H1 (cell line): ENCODE measurements around the gene CDH20. TPM values are rescaled to one million over a fixed set of nuclear protein-coding genes. Genes with fewer than 3 reads are reported as not detected.

Experiments used
- CTCF ChIA-PET: fragments of 300-600 bp; sonication (Branson Sonifier 250); formaldehyde crosslinking; loops from one replicate; lab custom pipeline; 2021; ENCODE audit not compliant: partially characterized antibody; lab: Charles Lee
- POLR2A ChIA-PET: fragments of 300-600 bp; sonication (Branson Sonifier 250); formaldehyde crosslinking; loops from one replicate; lab custom pipeline; 2021; ENCODE audit warnings: inconsistent platforms; ENCODE audit not compliant: partially characterized antibody; lab: Charles Lee
- DNase-seq, 2 experiments: peaks; one replicate each; pipeline versions ENCODE4 v3.0.0 to v3.0.0-alpha.2; 2010 to 2022; ENCODE audit warnings: low spot score in 2 of 2, low read depth in 1 of 2, mixed read lengths in 1 of 2
- FAIRE-seq: peaks from 2 replicates; lab custom pipeline; 2011; peaks lifted over from hg19 to GRCh38; lab: Jason Lieb, UNC
- H2AFZ ChIP-seq: 2 replicates; pipeline ENCODE4 v1.8.1; 2012; ENCODE audit warnings: low read length, inconsistent platforms
- H2AK5ac ChIP-seq: 2 replicates; pipeline ENCODE4 v1.6.1; 2013; ENCODE audit warnings: low read depth, low read length
- H2BK120ac ChIP-seq: replicated peaks from 2 replicates; pipeline ENCODE3; 2013; ENCODE audit warnings: low read depth, low read length, inconsistent platforms
- H2BK12ac ChIP-seq: 2 replicates; pipeline ENCODE4 v1.6.1; 2013; ENCODE audit warnings: low read depth, low read length
- H2BK15ac ChIP-seq: 2 replicates; pipeline ENCODE4 v1.6.1; 2013; ENCODE audit warnings: low read length
- H2BK20ac ChIP-seq: 2 replicates; pipeline ENCODE4 v1.6.1; 2013; ENCODE audit warnings: low read length
- H2BK5ac ChIP-seq: 2 replicates; pipeline ENCODE4 v1.6.1; 2013; ENCODE audit warnings: low read depth, low read length
- H3K14ac ChIP-seq: 2 replicates; pipeline ENCODE4 v1.6.1; 2013; ENCODE audit warnings: inconsistent platforms; ENCODE audit not compliant: insufficient read length
- H3K18ac ChIP-seq: 2 replicates; pipeline ENCODE4 v1.6.1; 2013; ENCODE audit warnings: low read length; ENCODE audit errors: extremely low read depth
- H3K23ac ChIP-seq: 2 replicates; pipeline ENCODE4 v1.6.1; 2013; ENCODE audit warnings: inconsistent platforms; ENCODE audit not compliant: insufficient read length
- H3K23me2 ChIP-seq: 2 replicates; pipeline ENCODE4 v1.6.1; 2013; ENCODE audit warnings: low read depth, low read length
- H3K27ac ChIP-seq: 2 replicates; pipeline ENCODE4 v1.6.1; 2011; ENCODE audit warnings: low read depth, low read length, inconsistent platforms
- H3K27me3 ChIP-seq, 4 experiments: replicated peaks in 1 of 4; 1 replicate in 1 of 4; 2 replicates in 3 of 4; pipeline versions ENCODE4 v1.6.1 to v1.8.1; 2011 to 2013; ENCODE audit warnings: low read length in 3 of 4, mild to moderate bottlenecking in 3 of 4, inconsistent platforms in 2 of 4, mixed read lengths in 2 of 4, moderate library complexity in 1 of 4; ENCODE audit not compliant: control insufficient read depth in 3 of 4, insufficient read depth in 3 of 4; ENCODE audit errors: extremely low read depth in 1 of 4
- H3K36me3 ChIP-seq, 4 experiments: 2 replicates each; pipeline versions ENCODE4 v1.6.1 to v1.8.1; 2011 to 2013; ENCODE audit warnings: mild to moderate bottlenecking in 4 of 4, low read length in 3 of 4, moderate library complexity in 2 of 4, control low read depth in 1 of 4, inconsistent platforms in 1 of 4; ENCODE audit not compliant: insufficient read depth in 4 of 4, control insufficient read depth in 2 of 4
- H3K4ac ChIP-seq: replicated peaks from 2 replicates; pipeline ENCODE3; 2013; ENCODE audit warnings: low read length, low read depth, mixed read lengths, inconsistent platforms; ENCODE audit not compliant: insufficient read length
- H3K4me1 ChIP-seq, 4 experiments: replicated peaks in 1 of 4; 1 replicate in 1 of 4; 2 replicates in 3 of 4; pipeline versions ENCODE4 v1.6.1 to v1.8.1; 2011 to 2013; ENCODE audit warnings: low read length in 3 of 4, inconsistent platforms in 2 of 4, mixed read lengths in 1 of 4; ENCODE audit not compliant: insufficient read depth in 4 of 4, control insufficient read depth in 3 of 4
- H3K4me2 ChIP-seq, 2 experiments: 2 replicates each; pipeline versions ENCODE4 v1.6.1 to v1.8.1; 2011 to 2013; ENCODE audit warnings: low read depth in 2 of 2, low read length in 2 of 2, control low read depth in 1 of 2, inconsistent platforms in 1 of 2, mild to moderate bottlenecking in 1 of 2; ENCODE audit not compliant: insufficient read depth in 1 of 2
- H3K4me3 ChIP-seq, 4 experiments: fragments of 200-600, 300-600 bp in 1 of 4; sonication (generic), shearing (Covaris generic), sonication (Bioruptor Twin) in 1 of 4; 2 replicates each; pipeline versions ENCODE4 v1.5.1 to v1.8.1; 2011 to 2016; ENCODE audit warnings: low read length in 4 of 4, low read depth in 3 of 4, control low read depth in 2 of 4, inconsistent platforms in 2 of 4, mild to moderate bottlenecking in 2 of 4, mixed read lengths in 1 of 4, moderate library complexity in 1 of 4; ENCODE audit not compliant: insufficient read depth in 2 of 4; ENCODE audit errors: extremely low read depth in 1 of 4
- H3K56ac ChIP-seq: replicated peaks from 2 replicates; pipeline ENCODE3; 2013; ENCODE audit warnings: low read depth, mild to moderate bottlenecking, mixed read lengths, low read length, inconsistent platforms; ENCODE audit not compliant: insufficient read length
- H3K79me1 ChIP-seq: 2 replicates; pipeline ENCODE4 v1.6.1; 2013; ENCODE audit warnings: low read depth, low read length, control low read depth
- H3K79me2 ChIP-seq, 2 experiments: 2 replicates each; pipeline versions ENCODE4 v1.6.1 to v1.8.1; 2012 to 2013; ENCODE audit warnings: low read length in 2 of 2, mild to moderate bottlenecking in 2 of 2, inconsistent platforms in 1 of 2; ENCODE audit not compliant: insufficient read depth in 2 of 2, control insufficient read depth in 1 of 2
- H3K9ac ChIP-seq, 4 experiments: replicated peaks in 1 of 4; 1 replicate in 1 of 4; 2 replicates in 3 of 4; pipeline versions ENCODE4 v1.6.1 to v1.8.1; 2011 to 2013; ENCODE audit warnings: low read depth in 3 of 4, low read length in 3 of 4, control low read depth in 2 of 4, mild to moderate bottlenecking in 2 of 4, moderate library complexity in 2 of 4, inconsistent platforms in 1 of 4; ENCODE audit errors: extremely low read depth in 1 of 4
- H3K9me3 ChIP-seq, 2 experiments: 2 replicates each; pipeline versions ENCODE4 v1.6.1 to v1.8.1; 2012 to 2013; ENCODE audit warnings: mild to moderate bottlenecking in 2 of 2, moderate library complexity in 2 of 2, control low read depth in 1 of 2, inconsistent platforms in 1 of 2, low read depth in 1 of 2, low read length in 1 of 2, mixed read lengths in 1 of 2; ENCODE audit not compliant: insufficient read depth in 2 of 2
- H4K20me1 ChIP-seq, 2 experiments: replicated peaks in 1 of 2; 2 replicates each; pipeline versions ENCODE3 to v1.8.1; 2011 to 2013; ENCODE audit warnings: inconsistent platforms in 2 of 2, low read length in 2 of 2, mild to moderate bottlenecking in 1 of 2; ENCODE audit not compliant: insufficient read depth in 2 of 2, control insufficient read depth in 1 of 2
- H4K5ac ChIP-seq: 2 replicates; pipeline ENCODE4 v1.6.1; 2013; ENCODE audit warnings: low read length, low read depth, mixed read lengths, inconsistent platforms; ENCODE audit not compliant: insufficient read length
- H4K8ac ChIP-seq: 2 replicates; pipeline ENCODE4 v1.8.0; 2013; ENCODE audit warnings: mild to moderate bottlenecking, moderate library complexity, low read length, inconsistent platforms; ENCODE audit not compliant: insufficient read depth; ENCODE audit errors: extremely low read depth
- H4K91ac ChIP-seq: replicated peaks from 2 replicates; pipeline ENCODE3; 2013; ENCODE audit warnings: low read length, mixed read lengths, inconsistent platforms; ENCODE audit not compliant: insufficient read length
- BACH1 ChIP-seq: IDR thresholded peaks from 2 replicates; pipeline ENCODE4 v1.6.1; 2012; ENCODE audit warnings: low read length, improper control_type of control experiment
- BCL11A ChIP-seq, 2 experiments: IDR thresholded peaks; one replicate each; pipeline ENCODE4 v1.6.1; 2011; ENCODE audit warnings: low read depth in 2 of 2, low read length in 2 of 2, mild to moderate bottlenecking in 2 of 2
- CBX5 ChIP-seq: fragments of 300-800, 300-1000 bp; sonication (generic); IDR thresholded peaks from 2 replicates; pipeline ENCODE4 v1.7.1; 2016; ENCODE audit warnings: antibody characterized with exemption, low read length, low read depth
- EP300 ChIP-seq, 2 experiments: IDR thresholded peaks; 1 replicate in 1 of 2; 2 replicates in 1 of 2; pipeline ENCODE4 v1.6.1; 2011 to 2012; ENCODE audit warnings: low read depth in 2 of 2, low read length in 2 of 2, mild to moderate bottlenecking in 2 of 2, borderline replicate concordance in 1 of 2, inconsistent platforms in 1 of 2, moderate library complexity in 1 of 2
- FOSL1 ChIP-seq: IDR thresholded peaks from 2 replicates; pipeline ENCODE4 v1.6.1; 2011; ENCODE audit warnings: mild to moderate bottlenecking, low read depth, low read length, moderate library complexity; ENCODE audit not compliant: insufficient read depth
- KDM5A ChIP-seq: fragments of 200-600 bp; IDR thresholded peaks from 2 replicates; pipeline ENCODE4 v1.7.1; 2012; ENCODE audit warnings: mild to moderate bottlenecking, low read length, inconsistent platforms, mixed read lengths
- PHF8 ChIP-seq: fragments of 200-600 bp; sonication (generic); conservative IDR thresholded peaks from 2 replicates; pipeline ENCODE4 v1.7.1; 2012; ENCODE audit warnings: low read depth, mild to moderate bottlenecking, inconsistent platforms, low read length, moderate library complexity
- RBBP5 ChIP-seq: IDR thresholded peaks from 2 replicates; pipeline ENCODE4 v1.7.1; 2012; ENCODE audit warnings: low read depth, mild to moderate bottlenecking, inconsistent platforms, low read length, moderate library complexity, borderline replicate concordance
- SIRT6 ChIP-seq: IDR thresholded peaks from one replicate; pipeline ENCODE4 v1.7.1; 2012; ENCODE audit warnings: low read length, inconsistent platforms
- TAF1 ChIP-seq: IDR thresholded peaks from 2 replicates; pipeline ENCODE4 v1.6.1; 2011; ENCODE audit warnings: mild to moderate bottlenecking, low read depth, low read length
- ZNF274 ChIP-seq: IDR thresholded peaks from 2 replicates; pipeline ENCODE4 v1.7.0; 2012; ENCODE audit warnings: low read length, borderline replicate concordance; ENCODE audit errors: extremely low read depth
- WGBS, 2 experiments: shearing (Covaris generic) in 1 of 2; methylation state at CpG; one replicate each; pipeline versions ENCODE4 v1.1.6 to v1.1.7; 2013 to 2015; ENCODE audit warnings: low lambda C conversion rate in 2 of 2, mixed read lengths in 2 of 2, inconsistent platforms in 1 of 2, low coverage in 1 of 2, missing lambda C conversion rate in 1 of 2; ENCODE audit not compliant: insufficient replicate concordance in 2 of 2, insufficient coverage in 1 of 2, insufficient read length in 1 of 2; ENCODE audit errors: extremely low coverage in 1 of 2, missing lambda C conversion rate in 1 of 2; 5-methylcytosine and 5-hydroxymethylcytosine counted together
- polyA plus RNA-seq, 7 experiments: library from polyadenylated mRNA; depleted of rRNA in 3 of 7; stranded (reverse) in 5 of 7; unstranded in 2 of 7; fragments of >200 nt in 5 of 7; fragments of 200-250 nt in 2 of 7; gene quantifications; 1 replicate in 5 of 7; 2 replicates in 1 of 7; 4 replicates in 1 of 7; pipeline versions ENCODE4 v1.2.1 to v1.2.3, GENCODE V29; 2011 to 2013; ENCODE audit warnings: missing spikeins in 2 of 7, mixed read lengths in 2 of 7
- total RNA-seq: library from RNA; stranded (reverse); fragmentation: NEBNext Ultra II Directional; extraction: Animal tissue kit (Norgen Biotek cat#: 25700); gene quantifications from 2 replicates; pipeline ENCODE4 v1.2.1, GENCODE V29; 2021
- TF ChIP-seq, protein P1 (sequence below): IDR thresholded peaks from 2 replicates; pipeline ENCODE4 v1.6.1; 2012; ENCODE audit warnings: inconsistent platforms
- TF ChIP-seq, protein P2 (sequence below): IDR thresholded peaks from 2 replicates; pipeline ENCODE4 v1.6.1; 2012; ENCODE audit warnings: low read length, inconsistent platforms

Gene CDH20
- total and polyA plus RNA-seq, 2 of the 8 experiments (the other 6 are each of a cell fraction or from before 2014, with no cell fraction given), result 0.07 to 0.12 TPM

DNA sequence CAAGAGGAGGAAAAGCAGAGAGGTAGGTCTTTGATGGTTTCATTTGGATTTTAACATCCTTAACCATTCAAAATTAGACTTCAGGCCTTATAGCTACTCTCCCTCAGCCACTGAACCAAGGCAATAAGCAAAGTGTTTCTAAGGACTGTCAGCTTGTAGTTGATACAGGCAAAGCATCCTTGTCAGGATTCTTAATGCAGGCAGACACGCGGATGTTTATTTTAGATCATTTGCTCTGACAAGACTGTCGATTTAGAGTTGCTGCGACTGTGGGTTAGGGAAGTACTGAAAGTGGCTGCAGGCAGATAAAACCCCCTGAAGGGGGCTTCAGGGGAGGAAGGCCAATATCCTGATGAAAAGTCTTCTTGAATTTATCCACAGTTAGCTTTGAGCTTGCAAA is 46.6 kb downstream of the CDH20 start:
- FAIRE-seq, result no peak
- Histone ChIP-seq H2BK20ac (no peak overlapping the region), H2BK12ac (no peak overlapping the region), H3K27me3 (no peaks in the 10 kb centered on the region), H2AK5ac (no peak overlapping the region), H3K56ac (no peak overlapping the region), H3K4me3 (no peak overlapping the region), H2BK15ac (no peak overlapping the region), H2BK5ac (no peak overlapping the region), H3K23me2 (no peaks in the 10 kb centered on the region), H3K36me3 (no peaks in the 10 kb centered on the region), H3K23ac (no peak overlapping the region), H2BK120ac (no peak overlapping the region), H3K27ac (no peak overlapping the region), H4K8ac (no peak overlapping the region), H4K5ac (no peak overlapping the region), H3K14ac (no peak overlapping the region), H3K18ac (no peak overlapping the region), H3K4me1 (no peaks in the 10 kb centered on the region), H3K9me3 (no peaks in the 10 kb centered on the region), H4K20me1 (no peaks in the 10 kb centered on the region), H2AFZ (no peak overlapping the region), H3K4ac (no peak overlapping the region), H3K9ac (no peak overlapping the region), H3K79me1 (no peaks in the 10 kb centered on the region), H3K79me2 (no peaks in the 10 kb centered on the region), H4K91ac (no peak overlapping the region), H3K4me2 (no peak overlapping the region)
- WGBS, 2 experiments, result 91% methylated on average over 4 of the region's 4 CpGs; no CpG with 5 or more reads in 1 of the 2 experiments
- DNase-seq, result no peak
- POLR2A ChIA-PET, result no interaction called here
- CTCF ChIA-PET, result interaction anchor here (1.4 to 1.6 kb wide), 3 partner anchors 15 to 57 kb away, joined by 3 to 4 read pairs (median 3); no protein-coding TSS in a partner anchor
- TF ChIP-seq KDM5A, result no peak
- TF ChIP-seq BACH1, result no peak
- TF ChIP-seq BCL11A (IDR thresholded peaks at IDR 0.05; ENCODE audit: low read depth in 2 of 2, low read length in 2 of 2), result no peak
- no peak for TF ChIP-seq PHF8
- no peak for TF ChIP-seq CBX5
- TF ChIP-seq SIRT6, result no peak
- TF ChIP-seq ZNF274, result no peak
- TF ChIP-seq RBBP5, result no peak
- no peak for TF ChIP-seq EP300 (IDR thresholded peaks at IDR 0.05; ENCODE audit: borderline replicate concordance in 1 of 2, low read depth in 2 of 2, low read length in 2 of 2)
- TF ChIP-seq TAF1, result no peak
- TF ChIP-seq, protein P1, sequence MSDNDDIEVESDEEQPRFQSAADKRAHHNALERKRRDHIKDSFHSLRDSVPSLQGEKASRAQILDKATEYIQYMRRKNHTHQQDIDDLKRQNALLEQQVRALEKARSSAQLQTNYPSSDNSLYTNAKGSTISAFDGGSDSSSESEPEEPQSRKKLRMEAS, result no peak
- TF ChIP-seq FOSL1, result no peak
- TF ChIP-seq, protein P2, sequence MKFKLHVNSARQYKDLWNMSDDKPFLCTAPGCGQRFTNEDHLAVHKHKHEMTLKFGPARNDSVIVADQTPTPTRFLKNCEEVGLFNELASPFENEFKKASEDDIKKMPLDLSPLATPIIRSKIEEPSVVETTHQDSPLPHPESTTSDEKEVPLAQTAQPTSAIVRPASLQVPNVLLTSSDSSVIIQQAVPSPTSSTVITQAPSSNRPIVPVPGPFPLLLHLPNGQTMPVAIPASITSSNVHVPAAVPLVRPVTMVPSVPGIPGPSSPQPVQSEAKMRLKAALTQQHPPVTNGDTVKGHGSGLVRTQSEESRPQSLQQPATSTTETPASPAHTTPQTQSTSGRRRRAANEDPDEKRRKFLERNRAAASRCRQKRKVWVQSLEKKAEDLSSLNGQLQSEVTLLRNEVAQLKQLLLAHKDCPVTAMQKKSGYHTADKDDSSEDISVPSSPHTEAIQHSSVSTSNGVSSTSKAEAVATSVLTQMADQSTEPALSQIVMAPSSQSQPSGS, result no peak
